ENCODE results near the gene RNGTT.
"Not testable (repeated sequence)": the region's sequence is repeated elsewhere in the genome, so short reads cannot be mapped to it uniquely, and the experiment has no call there.

Gene RNGTT

DNA sequence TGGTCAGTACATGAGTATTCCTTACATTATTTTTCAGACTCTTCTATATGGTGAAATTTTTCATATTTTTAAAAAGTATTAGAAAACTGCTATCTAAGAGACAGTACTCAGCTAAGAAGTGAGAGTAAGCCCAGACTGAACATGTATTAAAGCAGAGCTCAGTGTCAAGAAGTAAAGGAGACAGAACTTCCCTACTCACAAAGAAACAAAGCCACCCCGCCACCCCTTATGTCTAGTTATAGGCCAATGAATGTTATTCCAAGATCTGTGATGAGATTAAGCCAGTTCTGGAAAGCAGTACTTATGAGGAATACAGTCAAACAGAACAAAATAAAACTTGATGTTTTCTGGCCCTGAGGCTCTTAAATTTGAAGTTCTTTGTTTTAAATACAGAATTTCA lies 114.5 kb downstream of the RNGTT start:
- no peak for DNase-seq (ENCODE audit: low spot score in 2 of 2)
- H3K4me1 Mint-ChIP-seq: no peaks in the 10 kb centered on the region
- ATAC-seq (ENCODE audit: low read depth): no peak
- no peak overlapping the region for H3K4me3 Mint-ChIP-seq
- H3K27me3 Mint-ChIP-seq: no peaks in the 10 kb centered on the region
- no peaks in the 10 kb centered on the region for H3K9me3 Mint-ChIP-seq
- H3K27ac Mint-ChIP-seq: peak overlapping the region; percentile 60
- H3K36me3 Mint-ChIP-seq: peaks cover 11% of the 10 kb centered on the region

DNA sequence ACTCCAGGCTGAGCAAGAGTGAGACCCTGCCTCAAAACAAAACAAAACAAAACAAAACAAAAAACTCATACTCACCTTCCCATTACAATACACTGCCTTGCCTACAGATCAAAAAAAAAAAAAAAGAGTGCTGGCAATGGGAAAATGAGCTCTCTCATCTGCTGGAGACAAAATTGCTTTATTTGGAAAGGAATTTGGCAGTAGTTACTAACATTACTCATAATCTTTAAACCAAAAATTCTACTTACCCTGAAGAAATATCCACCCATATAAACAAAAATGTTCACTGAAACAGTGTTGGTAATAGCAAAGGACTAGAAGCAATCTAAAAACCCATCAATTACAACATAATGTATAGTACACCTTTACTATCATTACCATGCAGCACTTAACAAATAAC lies 120.4 kb downstream of the RNGTT start:
- Mint-ChIP-seq H3K4me3 (no peak overlapping the region), H3K36me3 (peaks cover 38% of the 10 kb centered on the region), H3K27me3 (no peaks in the 10 kb centered on the region), H3K9me3 (no peaks in the 10 kb centered on the region), H3K27ac (no peak overlapping the region), H3K4me1 (no peaks in the 10 kb centered on the region)
- ATAC-seq (ENCODE audit: low read depth): no peak
- no peak for DNase-seq (ENCODE audit: low spot score in 2 of 2)

DNA sequence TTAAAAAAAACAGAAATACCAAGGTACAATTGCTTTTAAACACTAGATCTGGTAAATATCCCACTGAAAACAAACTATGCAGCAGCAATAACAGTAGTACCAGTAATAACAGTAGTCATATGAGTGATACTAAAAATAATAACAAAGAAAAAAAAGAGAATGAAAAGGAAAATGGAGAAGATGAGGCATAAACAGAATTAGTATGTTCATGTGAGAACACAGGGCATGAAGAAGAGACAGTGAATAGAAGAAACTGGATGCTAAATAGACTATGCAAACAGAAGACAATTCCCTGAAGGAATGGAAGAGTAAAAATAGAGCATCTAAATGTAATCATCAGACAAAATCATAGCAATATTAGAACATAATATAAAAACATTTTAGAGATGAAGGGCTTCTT lies 121.1 kb downstream of the RNGTT start:
- DNase-seq (ENCODE audit: low spot score in 2 of 2): no peak
- no peaks in the 10 kb centered on the region for H3K27me3 Mint-ChIP-seq
- H3K27ac Mint-ChIP-seq: peak overlapping the region; percentile 22
- no peaks in the 10 kb centered on the region for H3K9me3 Mint-ChIP-seq
- no peaks in the 10 kb centered on the region for H3K4me1 Mint-ChIP-seq
- no peak for ATAC-seq (ENCODE audit: low read depth)
- H3K4me3 Mint-ChIP-seq: no peak overlapping the region
- H3K36me3 Mint-ChIP-seq: peaks cover 42% of the 10 kb centered on the region

DNA sequence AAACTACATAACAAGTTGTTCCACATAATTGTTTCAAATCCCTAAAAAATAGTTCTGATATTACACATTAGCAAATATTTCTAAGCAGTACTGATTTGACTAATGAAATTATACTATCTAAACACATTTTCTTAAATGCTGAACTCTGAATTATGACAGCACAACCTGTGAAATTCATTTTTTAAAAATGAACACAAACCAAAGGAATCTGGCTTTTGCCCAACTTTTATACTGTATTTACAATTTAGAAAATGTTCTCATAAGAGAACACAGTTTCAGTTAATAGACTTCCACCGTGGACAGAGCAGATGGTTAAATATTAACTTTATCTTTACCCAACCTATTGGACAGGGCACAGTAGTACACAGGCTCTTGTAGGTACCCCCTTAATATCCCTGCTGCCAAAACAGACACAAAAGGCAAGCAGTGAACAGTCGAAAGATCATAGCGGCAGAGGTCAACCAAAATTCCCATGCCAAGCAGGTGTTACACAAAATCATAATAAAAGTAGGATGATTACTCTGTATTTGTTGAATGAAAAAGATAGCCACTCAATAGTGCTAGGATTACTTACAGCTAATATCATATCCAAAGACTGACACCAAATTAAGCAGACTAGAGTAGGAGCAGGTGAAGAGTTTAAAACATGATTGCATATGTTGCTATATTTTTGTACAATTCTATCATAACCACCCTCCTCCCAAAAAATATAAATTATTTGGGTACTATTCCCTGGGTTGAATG lies 122.5 kb downstream of the RNGTT start:
- no peaks in the 10 kb centered on the region for H3K27me3 Mint-ChIP-seq
- no peak overlapping the region for H3K27ac Mint-ChIP-seq
- ATAC-seq (ENCODE audit: low read depth) (no peak), DNase-seq (ENCODE audit: low spot score in 2 of 2) (no peak)
- H3K4me3 Mint-ChIP-seq: no peak overlapping the region
- H3K36me3 Mint-ChIP-seq: peaks cover 48% of the 10 kb centered on the region
- H3K9me3 Mint-ChIP-seq: no peaks in the 10 kb centered on the region
- H3K4me1 Mint-ChIP-seq: no peaks in the 10 kb centered on the region

DNA sequence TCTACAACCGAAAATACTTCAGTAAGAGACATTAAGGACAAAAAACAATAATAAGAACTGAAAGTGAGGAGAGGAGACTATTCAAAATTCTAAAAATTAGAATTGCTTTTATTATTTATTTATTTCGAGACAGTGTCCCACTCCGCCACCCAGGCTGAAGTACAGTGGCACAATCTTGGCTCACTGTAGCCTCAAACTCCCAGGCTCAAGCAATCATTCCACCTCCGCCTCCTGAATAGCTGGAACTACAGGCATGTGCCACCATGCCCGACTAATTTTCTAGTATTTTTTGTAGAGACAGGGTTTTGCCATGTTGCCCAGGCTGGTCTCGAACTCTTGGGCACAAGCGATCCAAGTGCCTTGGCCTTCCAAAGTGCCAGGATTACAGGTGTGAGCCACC lies 123.1 kb downstream of the RNGTT start:
- Mint-ChIP-seq H3K27me3 (no peaks in the 10 kb centered on the region), H3K4me1 (no peaks in the 10 kb centered on the region), H3K4me3 (no peak overlapping the region), H3K27ac (no peak overlapping the region), H3K9me3 (peaks cover under 1% of the 10 kb centered on the region), H3K36me3 (peaks cover 46% of the 10 kb centered on the region)
- ATAC-seq (ENCODE audit: low read depth) (no peak), DNase-seq (ENCODE audit: low spot score in 2 of 2) (no peak)

DNA sequence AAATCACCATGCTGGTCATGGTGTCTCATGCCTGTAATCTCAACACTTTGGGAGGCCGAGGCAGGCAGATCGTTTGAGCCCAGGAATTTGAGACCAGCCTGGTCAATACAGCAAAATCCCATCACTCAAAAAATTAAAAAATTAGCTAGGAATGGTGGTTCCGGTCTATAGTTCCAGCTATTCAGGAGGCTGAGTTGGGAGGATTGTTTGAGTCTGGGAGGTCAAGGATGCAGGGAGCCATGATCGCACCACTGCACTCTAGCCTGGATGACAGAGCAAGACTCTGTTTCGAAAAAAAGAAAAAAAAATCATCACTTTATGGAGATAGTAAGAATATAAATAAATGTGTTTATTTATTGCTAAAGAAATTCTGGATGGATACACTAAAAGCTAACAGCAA lies 124.1 kb downstream of the RNGTT start:
- H3K4me3 Mint-ChIP-seq: no peak overlapping the region
- H3K36me3 Mint-ChIP-seq: peaks cover 51% of the 10 kb centered on the region
- no peak overlapping the region for H3K27ac Mint-ChIP-seq
- ATAC-seq (ENCODE audit: low read depth) (no peak), DNase-seq (ENCODE audit: low spot score in 2 of 2) (no peak)
- no peaks in the 10 kb centered on the region for H3K4me1 Mint-ChIP-seq
- H3K9me3 Mint-ChIP-seq: peaks cover 2% of the 10 kb centered on the region
- no peaks in the 10 kb centered on the region for H3K27me3 Mint-ChIP-seq

DNA sequence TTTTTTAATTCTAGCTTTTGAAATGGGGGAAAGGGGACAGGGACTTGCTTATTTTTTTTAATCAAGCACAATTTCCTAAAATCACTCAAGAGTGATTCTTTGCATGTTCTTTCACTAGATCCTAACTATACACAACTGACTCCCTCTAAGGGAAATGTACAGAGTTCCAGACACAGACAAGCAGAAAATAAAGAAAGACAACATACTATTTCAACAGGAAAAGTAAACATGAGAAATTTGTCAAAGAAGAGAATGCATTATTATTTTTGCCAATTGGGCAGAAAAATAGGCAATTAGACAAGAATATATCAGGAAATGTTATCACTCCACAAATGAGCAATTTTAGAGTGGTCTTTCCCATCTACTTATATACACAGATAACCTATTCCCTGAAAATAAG lies 128.2 kb downstream of the RNGTT start:
- Mint-ChIP-seq H3K27me3 (no peaks in the 10 kb centered on the region), H3K4me1 (peaks cover 2% of the 10 kb centered on the region), H3K27ac (no peak overlapping the region), H3K4me3 (no peak overlapping the region), H3K9me3 (peaks cover 11% of the 10 kb centered on the region), H3K36me3 (peaks cover 68% of the 10 kb centered on the region)
- no peak for DNase-seq (ENCODE audit: low spot score in 2 of 2)
- ATAC-seq (ENCODE audit: low read depth): no peak

DNA sequence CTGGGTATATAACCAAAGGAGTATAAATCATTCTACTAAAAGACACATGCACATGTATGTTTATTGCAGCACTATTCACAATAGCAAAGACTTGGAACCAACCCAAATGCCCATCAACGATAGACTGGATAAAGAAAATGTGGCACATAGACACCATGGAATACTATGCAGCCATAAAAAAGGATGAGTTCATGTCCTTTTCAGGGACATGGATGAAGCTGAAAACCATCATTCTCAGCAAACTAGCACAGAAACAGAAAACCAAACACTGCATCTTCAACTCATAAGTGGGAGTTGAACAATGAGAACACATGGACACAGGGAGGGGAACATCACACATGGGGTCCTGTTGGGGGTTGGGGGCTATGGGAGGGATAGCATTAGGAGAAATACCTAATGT lies 130.3 kb downstream of the RNGTT start:
- H3K27me3 Mint-ChIP-seq; H3K4me1 Mint-ChIP-seq; ATAC-seq (ENCODE audit: low read depth); H3K4me3 Mint-ChIP-seq; DNase-seq (ENCODE audit: low spot score in 2 of 2); H3K27ac Mint-ChIP-seq: not testable (repeated sequence)
- Mint-ChIP-seq H3K9me3 (peaks cover 15% of the 10 kb centered on the region), H3K36me3 (peaks cover 76% of the 10 kb centered on the region)

DNA sequence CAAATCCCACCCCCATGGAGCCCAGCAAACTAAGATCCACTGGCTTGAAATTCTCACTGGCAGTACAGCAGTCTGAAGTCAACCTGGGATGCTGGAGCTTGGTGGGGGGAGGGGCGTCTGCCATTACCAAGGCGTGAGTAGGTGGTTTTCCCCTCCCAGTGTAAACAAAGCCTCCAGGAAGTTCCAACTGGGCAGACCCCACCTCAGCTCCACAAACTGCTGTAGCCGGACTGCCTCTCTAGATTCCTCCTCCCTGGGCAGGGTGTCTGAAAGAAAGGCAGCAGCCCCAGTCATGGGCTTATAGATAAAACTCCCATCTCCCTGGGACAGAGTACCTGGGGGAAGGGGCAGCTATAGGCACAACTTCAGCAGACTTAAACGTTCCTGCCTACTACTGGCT lies 135.8 kb downstream of the RNGTT start:
- H3K27ac Mint-ChIP-seq; H3K27me3 Mint-ChIP-seq; H3K4me3 Mint-ChIP-seq; ATAC-seq (ENCODE audit: low read depth); DNase-seq (ENCODE audit: low spot score in 2 of 2): not testable (repeated sequence)
- H3K36me3 Mint-ChIP-seq: peaks cover 49% of the 10 kb centered on the region
- peaks cover 10% of the 10 kb centered on the region for H3K4me1 Mint-ChIP-seq
- H3K9me3 Mint-ChIP-seq: peaks cover 11% of the 10 kb centered on the region

DNA sequence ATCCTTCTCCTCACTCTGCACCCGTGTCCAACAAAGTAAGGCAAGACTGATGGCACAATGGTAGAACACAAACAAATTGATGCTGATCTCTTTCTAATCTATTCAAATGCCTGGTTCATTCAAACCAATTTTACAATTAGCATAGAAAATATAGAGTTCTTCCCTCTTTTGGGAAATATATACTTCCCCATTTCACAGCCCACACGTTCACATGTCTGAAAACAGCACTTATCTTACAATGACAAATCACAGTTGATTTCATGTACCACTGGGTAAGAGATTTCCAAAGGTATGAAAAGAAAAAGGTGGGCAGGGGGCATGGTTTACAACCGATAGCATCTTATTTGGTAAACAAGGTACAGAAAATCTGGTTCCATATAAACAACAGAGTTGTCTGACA lies 137.6 kb downstream of the RNGTT start:
- no peaks in the 10 kb centered on the region for H3K27me3 Mint-ChIP-seq

DNA sequence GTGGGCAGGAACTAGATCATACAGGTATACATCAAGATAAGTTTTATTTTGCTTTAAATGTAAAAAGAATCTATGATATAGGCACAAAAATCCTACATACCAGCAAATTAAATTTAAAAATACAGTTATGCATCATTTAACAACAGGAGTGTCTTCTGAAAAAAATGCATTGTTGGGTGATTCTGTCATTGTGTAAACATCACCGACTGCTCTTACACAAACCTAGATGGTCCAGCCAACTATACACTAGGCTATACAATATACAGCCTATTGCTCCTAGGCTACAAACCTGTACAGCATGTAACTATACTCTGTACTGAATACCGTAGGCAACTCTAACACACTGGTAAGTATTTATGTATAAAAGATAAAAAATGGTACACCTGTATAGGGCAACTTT lies 139.4 kb downstream of the RNGTT start:
- DNase-seq (ENCODE audit: low spot score in 2 of 2): no peak
- no peak overlapping the region for H3K27ac Mint-ChIP-seq
- no peak overlapping the region for H3K4me3 Mint-ChIP-seq
- peaks cover 2% of the 10 kb centered on the region for H3K9me3 Mint-ChIP-seq
- H3K27me3 Mint-ChIP-seq: no peaks in the 10 kb centered on the region
- no peak for ATAC-seq (ENCODE audit: low read depth)
- H3K4me1 Mint-ChIP-seq: peaks cover 14% of the 10 kb centered on the region
- H3K36me3 Mint-ChIP-seq: peaks cover 22% of the 10 kb centered on the region

More for the DNA sequence above, 137.6 kb downstream of the RNGTT start:
- Mint-ChIP-seq H3K9me3 (peaks cover 6% of the 10 kb centered on the region), H3K27ac (no peak overlapping the region), H3K4me3 (no peak overlapping the region), H3K36me3 (peaks cover 35% of the 10 kb centered on the region), H3K4me1 (peaks cover 10% of the 10 kb centered on the region)
- DNase-seq (ENCODE audit: low spot score in 2 of 2) (no peak), ATAC-seq (ENCODE audit: low read depth) (no peak)

DNA sequence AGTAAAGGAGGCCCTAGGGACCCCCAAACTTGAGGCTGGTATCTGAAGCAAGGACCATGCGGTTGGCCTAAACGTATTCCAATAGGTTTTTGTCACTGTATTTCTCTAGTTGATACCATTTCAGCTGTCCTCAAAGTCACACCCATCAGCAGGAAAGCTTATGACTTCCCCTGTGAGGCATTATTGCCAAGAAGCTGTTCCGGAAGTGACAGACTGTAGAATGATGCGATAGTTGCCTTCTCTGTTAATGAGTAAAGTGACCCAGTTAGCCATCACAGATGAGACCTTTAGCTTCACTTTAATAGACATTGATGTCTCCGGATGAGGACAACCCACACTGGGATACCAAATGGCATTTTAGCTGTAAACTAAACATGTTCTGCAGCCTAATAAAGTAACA lies 147.9 kb downstream of the RNGTT start:
- Mint-ChIP-seq H3K27ac (no peak overlapping the region), H3K4me1 (peaks cover 6% of the 10 kb centered on the region), H3K9me3 (no peaks in the 10 kb centered on the region), H3K27me3 (no peaks in the 10 kb centered on the region), H3K36me3 (peaks cover 8% of the 10 kb centered on the region), H3K4me3 (no peak overlapping the region)
- no peak for ATAC-seq (ENCODE audit: low read depth)
- DNase-seq (ENCODE audit: low spot score in 2 of 2): no peak

DNA sequence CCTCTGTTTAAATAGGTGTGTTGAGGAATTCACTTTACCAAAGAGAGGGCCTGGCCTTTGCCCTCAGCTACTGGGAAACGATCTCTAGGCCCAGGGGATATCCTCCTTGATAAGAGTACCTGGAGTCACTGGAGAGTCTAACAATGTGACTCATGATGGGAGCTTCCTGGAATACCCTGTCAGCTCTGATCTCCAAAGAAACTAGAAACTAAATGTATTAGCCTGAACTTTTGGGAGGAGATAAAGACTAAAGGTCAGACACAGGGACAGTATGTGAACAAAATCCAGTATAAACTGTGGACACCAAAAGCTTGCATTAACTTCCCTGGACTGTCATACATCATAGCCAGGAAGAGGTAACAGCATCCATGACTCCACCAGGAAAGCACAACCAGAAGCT lies 148.5 kb downstream of the RNGTT start:
- Mint-ChIP-seq H3K27ac (no peak overlapping the region), H3K27me3 (no peaks in the 10 kb centered on the region), H3K9me3 (no peaks in the 10 kb centered on the region), H3K36me3 (peaks cover 11% of the 10 kb centered on the region), H3K4me1 (peaks cover 6% of the 10 kb centered on the region), H3K4me3 (no peak overlapping the region)
- no peak for ATAC-seq (ENCODE audit: low read depth)
- no peak for DNase-seq (ENCODE audit: low spot score in 2 of 2)

DNA sequence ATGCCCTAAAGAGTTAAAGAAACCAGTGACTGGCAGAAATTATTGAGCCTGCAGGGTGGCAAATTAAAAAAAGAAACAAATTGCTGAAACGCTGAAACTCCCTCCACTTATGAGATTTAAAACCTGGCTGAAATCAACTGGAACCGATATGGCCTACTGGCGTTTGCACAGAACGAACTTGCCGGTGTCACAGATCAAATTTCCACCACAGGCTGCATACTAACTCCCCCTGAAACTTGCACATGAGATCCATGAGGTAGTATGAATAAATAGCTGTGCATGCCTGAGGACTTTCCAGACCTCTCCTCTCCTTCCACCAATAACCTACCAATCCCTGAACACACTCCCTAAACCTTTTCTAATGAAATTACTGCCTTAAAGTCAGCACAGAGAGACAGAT lies 150.4 kb downstream of the RNGTT start:
- Mint-ChIP-seq H3K4me3 (no peak overlapping the region), H3K9me3 (peaks cover 4% of the 10 kb centered on the region), H3K27ac (no peak overlapping the region), H3K4me1 (peaks cover 6% of the 10 kb centered on the region), H3K27me3 (no peaks in the 10 kb centered on the region), H3K36me3 (peaks cover 18% of the 10 kb centered on the region)
- ATAC-seq (ENCODE audit: low read depth) (no peak), DNase-seq (ENCODE audit: low spot score in 2 of 2) (no peak)

DNA sequence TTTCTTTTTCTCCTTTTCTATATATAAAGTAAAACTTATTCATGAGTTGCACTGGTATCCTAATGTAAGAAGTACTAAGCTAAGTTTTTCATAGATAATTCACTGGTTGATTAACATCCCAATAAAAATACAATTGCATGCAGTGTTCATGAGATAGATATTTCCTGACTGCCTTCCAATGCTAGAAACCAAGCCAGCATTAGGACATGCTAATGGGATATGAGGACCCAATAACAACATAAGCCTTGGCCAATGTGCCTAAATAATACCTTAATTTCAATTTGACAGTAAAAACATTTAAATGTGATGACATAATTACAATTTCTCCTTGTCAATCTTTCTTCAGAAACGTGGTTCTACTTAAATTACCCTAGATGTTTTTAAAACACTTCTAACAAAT lies 152.7 kb downstream of the RNGTT start:
- ATAC-seq (ENCODE audit: low read depth) (no peak), DNase-seq (ENCODE audit: low spot score in 2 of 2) (no peak)
- Mint-ChIP-seq H3K9me3 (peaks cover 12% of the 10 kb centered on the region), H3K4me1 (peaks cover 2% of the 10 kb centered on the region), H3K4me3 (no peak overlapping the region), H3K36me3 (peaks cover 30% of the 10 kb centered on the region), H3K27me3 (no peaks in the 10 kb centered on the region), H3K27ac (no peak overlapping the region)

Data from memory B cell (primary cell).